UCSD-AML1 (cell line): ENCODE data around the gene NFKBIE.
A peak's percentile ranks its signal among the peaks of the same experiment; 100 is the strongest.
"Not testable (repeated sequence)": the region's sequence is repeated elsewhere in the genome, so short reads cannot be mapped to it uniquely, and the experiment has no call there.

Source experiments
- DNase-seq: peaks from one replicate; lab custom pipeline; 2025; ENCODE audit not compliant: unreplicated experiment; lab: John Stamatoyannopoulos, UW

Gene NFKBIE

DNA sequence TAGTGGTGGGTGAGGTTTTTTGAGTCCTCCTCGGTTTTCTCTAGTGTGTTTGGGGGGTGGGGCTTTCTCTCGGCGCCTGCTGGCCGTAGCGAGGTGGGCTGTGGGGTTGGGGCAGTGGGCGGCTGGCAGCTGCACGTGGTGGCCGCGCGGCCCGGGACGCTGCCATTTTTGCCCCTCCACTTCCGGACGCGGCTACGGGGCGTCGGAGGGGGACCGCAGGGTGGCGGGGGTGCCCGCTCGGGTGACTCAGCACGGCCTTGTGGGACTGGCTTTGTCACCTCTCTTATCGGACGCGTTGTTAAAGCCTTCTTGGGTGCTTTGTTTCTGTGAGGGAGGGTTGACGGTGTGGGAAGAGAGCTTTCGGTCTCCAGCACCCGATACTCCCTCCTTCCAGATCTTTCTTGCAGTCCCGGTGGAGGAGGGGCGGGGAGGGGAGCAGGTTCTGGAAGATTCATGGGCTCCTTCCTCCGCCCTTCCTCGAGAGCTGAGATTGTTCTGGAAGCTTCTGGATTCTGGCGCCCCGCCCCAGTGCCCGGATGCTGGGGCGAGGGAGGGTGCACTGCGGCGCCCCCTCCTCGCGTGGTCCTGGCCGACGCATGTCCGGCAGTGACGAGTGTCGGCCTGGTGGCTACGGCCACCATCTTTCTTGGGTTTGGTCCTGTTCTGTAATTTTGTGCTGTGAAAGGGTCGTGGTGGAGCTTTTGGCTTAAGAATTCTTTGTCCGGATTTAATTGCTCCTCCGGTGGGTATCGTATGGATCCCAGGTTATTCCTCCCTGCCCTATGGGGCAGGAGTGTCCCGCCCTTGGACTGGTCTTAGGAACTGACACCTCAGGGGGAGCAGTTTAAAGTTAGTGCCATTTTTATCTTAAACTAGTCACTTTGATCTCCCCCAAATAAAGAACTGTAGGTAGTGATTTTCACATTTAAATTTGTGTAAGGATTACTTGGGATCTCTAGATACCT, 17.7 kb downstream of the NFKBIE start:
- peak; percentile 82 for DNase-seq

DNA sequence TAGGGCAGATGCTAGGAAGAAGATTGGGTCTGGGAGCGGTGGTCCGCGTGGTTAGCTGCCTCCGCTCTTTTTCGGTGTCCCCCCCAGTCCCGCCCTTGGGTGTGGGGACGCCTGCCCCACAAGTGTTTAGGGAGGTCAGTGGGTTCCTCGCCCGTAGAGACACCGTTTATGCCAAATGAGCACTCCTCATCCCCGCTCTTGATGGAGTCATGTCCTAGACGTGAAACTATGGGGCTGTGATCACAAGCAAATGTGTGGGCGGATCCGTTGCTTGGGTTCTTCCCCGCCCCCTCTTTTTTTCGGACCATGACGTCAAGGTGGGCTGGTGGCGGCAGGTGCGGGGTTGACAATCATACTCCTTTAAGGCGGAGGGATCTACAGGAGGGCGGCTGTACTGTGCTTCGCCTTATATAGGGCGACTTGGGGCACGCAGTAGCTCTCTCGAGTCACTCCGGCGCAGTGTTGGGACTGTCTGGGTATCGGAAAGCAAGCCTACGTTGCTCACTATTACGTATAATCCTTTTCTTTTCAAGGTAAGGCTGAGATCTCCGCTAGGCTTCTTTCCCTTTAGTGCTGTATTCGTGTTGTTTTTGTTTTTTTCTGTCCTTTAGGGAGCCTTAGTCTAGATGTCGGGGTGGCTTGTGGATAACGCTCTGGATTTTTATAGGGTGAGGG, 18.6 kb downstream of the NFKBIE start, which contains the start of gene HSP90AB1:
TSS of gene HSP90AB1 (plus strand) at position 439 of the 675 bp plus-strand sequence. CDS start 1,529 bp downstream, outside the sequence.
- peak; percentile 92 for DNase-seq

DNA sequence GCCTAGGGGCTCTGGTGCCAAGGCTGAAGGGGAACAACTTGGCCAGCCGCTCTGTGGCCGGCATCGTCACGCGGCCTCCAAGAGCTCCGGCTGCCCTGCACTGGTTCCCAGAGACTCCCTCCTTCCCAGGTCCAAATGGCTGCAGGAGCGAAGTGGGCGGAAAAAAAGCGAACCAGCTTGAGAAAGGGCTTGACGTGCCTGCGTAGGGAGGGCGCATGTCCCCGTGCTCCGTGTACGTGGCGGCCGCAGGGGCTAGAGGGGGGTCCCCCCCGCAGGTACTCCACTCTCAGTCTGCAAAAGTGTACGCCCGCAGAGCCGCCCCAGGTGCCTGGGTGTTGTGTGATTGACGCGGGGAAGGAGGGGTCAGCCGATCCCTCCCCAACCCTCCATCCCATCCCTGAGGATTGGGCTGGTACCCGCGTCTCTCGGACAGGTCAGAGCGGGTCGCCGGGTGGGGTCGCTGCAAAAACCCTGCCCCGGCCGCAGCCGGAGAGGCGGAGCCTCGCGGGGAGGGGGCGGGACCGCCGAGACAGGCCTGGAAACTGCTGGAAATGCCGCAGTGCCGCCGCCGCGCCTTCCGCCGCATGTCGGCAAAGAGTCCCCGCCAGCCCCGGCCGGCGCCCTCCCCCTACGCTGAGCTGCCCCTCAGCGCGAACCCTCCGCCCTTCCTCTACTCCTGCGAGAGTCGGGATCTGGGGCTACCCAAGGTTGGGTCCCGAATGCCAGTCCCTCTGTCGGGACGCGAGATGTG, 19.3 kb downstream of the NFKBIE start:
- DNase-seq: peak; percentile 87

- DNase-seq: no peak
Measured at GRCh38 chr6:44245391-44245911, 19.9 kb downstream of the NFKBIE start.

- no peak for DNase-seq
Measured at GRCh38 chr6:44243345-44243744, 22.0 kb downstream of the NFKBIE start.

DNA sequence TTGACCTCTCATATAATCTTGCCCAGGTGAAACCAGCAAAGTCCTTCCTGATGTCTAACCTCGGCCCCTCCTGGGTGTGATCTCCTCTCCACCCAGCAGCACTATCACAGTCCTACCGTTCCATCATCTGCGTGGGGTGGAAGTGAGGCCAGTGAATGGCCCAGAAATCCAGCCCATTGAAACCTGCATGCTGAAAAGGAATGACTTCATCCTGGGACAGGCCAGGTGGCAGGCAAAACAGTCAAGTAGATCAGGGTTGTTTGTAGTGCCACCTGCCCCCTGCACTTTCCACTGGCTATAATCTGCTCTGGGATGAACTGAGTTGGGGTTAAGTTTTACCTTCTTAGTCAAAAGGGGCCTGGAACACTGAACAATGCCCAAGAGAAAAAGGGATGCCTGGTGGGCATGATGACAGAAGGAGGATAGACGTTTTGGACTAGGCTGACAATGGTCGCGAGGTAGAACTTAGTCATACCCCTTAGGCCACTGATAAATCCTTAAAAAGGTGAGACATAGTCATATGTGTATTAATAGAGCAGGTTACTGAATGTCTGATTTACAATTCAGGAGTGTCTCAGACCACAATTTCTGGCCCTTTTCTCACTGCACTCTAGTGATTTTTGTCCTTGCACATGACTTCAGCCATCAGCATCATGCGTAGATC, 26.5 kb downstream of the NFKBIE start:
- no peak for DNase-seq

DNA sequence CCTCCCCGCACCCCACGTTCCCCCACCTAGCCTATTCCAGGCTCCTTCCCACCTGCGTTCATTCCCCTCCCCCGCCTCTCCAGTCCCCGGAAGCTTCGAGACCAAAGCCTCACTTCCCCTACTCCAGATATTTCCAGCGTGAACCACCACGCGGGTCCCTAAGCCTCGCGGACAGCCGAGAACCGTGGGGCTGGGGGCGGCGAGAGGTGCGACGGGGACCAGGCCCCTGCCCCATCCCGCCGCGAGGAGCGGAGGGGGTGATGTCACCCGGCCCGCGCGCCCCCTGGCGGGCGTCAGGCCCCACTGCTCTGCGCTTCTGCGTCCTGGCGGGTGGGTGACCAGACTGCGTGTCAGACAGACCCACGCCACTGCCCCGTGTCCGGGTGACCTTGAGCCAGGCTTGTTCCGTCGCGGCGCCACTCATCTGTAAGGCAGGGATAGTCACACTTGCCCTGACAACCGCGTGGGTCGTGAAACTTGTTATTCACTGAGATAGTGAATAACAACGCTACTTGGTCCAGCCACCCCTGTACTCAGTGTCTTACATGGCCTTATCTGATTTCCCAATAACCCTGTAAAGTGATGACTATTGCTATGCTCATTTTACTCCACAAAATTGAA, 27.4 kb downstream of the NFKBIE start:
- peak; percentile 79 for DNase-seq

DNA sequence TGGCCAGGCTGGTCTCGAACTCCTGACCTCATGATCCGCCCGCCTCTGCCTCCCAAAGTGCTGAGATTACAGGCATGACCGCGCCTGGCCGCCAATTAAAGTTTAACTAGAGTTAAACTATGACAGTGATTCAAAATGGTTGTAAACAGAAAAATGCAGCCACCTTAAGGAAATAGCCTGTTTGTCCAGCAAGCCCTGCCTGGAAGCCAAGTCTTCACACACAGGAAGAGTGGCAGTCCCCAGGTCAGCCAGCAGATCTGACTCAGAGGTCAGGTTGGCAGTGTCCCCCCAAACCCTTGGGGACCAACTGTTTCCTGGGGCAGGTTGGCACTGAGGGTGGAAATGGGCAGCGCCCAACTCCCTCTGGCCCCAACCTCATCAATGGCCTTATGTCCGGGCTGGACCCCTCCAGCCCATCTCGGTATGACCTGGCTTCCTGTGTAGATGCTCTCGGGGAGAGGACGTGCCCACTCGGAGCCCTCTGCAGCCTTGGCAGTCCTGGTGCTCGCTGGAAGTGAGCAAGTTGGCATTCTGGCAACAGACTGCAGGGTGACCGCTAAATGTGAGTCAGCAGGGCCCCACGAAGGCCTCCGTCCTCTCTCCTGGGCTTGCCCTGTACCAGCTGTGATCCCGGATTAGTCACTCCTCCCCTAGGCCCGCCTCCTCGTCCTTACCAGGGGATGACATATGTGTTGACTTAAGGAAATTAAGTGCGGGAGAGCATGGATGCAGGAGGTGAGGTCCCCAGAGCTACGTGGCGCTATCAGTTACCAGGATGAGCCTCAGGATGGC, 28.1 kb downstream of the NFKBIE start:
- DNase-seq: peak; percentile 80

GRCh38 chr6:44235891-44236516, 29.3 kb downstream of the NFKBIE start:
- DNase-seq: no peak

GRCh38 chr6:44235269-44235668, 30.1 kb downstream of the NFKBIE start:
- no peak for DNase-seq

GRCh38 chr6:44234101-44235025, 31.0 kb downstream of the NFKBIE start:
- peak; percentile 49 for DNase-seq

GRCh38 chr6:44233567-44234100, 31.7 kb downstream of the NFKBIE start:
- no peak for DNase-seq

DNA sequence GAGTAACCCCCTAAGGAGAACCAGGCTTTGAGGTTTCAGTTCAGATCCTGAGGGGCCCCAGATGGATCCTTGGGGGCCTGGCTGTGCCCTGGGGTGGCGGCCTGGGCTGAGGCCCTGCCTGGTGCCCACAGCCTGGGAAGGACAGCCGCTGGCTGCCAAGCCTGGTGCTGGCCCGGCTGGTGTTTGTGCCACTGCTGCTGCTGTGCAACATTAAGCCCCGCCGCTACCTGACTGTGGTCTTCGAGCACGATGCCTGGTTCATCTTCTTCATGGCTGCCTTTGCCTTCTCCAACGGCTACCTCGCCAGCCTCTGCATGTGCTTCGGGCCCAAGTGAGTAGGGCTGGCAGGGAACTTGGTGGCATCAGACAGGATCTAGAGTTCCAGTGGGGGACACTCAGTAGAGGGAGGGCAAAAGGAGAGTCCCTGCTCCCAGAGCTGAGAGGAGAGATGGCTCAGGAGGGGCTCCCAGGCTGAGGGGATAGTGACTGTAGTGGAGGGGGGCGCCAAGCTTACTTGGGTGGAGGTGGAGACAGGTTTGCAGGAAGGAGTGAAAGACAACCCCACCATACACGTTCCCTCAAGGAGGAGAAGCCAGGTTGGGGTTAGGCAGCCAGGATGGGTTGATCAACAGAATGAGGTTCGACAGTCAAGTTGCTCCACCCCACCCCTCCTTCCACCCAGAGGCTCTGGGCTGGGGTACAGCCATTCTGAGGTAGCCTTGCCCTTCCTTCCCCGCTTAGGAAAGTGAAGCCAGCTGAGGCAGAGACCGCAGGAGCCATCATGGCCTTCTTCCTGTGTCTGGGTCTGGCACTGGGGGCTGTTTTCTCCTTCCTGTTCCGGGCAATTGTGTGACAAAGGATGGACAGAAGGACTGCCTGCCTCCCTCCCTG, 32.4 kb downstream of the NFKBIE start:
- DNase-seq: peak; percentile 65

GRCh38 chr6:44231426-44231825, 33.9 kb downstream of the NFKBIE start:
- not testable (repeated sequence) for DNase-seq

- DNase-seq: no peak
Measured at GRCh38 chr6:44230034-44230675, 35.2 kb downstream of the NFKBIE start.
